ENCODE measurements around the gene ST6GAL1.

Gene ST6GAL1

DNA sequence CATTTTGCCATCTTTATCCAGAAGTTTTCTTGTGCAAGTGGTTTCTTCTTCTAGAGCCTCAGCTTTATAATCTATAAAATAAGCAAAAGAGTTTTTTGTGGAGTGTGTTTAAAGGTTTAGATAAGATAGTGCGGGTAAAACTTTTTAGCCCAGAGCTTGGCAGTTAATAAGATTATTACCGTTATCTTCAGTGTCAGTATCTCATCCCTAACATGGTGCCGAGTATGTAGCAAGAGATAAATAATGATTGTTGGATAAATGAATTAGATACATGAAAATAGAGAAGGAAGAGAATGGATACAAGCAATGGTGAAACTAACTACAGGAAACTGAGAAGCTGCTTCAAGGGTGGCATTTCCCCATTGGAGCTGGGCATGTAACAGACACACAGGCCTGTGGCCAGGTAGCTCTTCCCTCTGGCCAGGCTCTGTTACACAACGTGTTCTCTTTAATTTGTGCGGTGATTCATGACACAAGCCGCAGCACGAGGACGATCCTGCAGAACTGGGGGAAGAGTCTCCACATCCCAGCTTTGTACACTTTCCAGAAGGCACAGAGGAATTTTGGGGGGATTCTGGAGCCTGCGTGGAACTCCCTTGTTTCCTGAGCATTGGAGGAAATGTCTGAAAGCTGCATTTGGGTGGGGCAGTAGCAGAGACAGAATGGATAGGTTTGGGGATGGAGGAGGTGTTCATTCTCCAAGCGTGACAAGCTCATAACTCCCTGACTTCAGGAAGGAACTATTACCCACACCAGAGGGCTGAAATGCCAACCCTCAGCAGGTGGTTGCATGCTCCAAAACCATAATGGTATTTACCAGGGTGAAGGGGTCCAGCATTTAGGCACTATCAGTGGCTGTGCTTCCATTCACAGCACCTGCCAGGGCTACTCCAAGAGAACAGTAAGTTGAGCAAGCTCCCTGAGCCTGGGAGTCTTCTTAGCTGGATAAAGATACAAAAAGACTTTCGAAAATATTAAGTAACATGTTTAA is 14.2 kb upstream of the ST6GAL1 start:
- DNase-seq (ENCODE audit: low read depth in 2 of 2) = no peak

DNA sequence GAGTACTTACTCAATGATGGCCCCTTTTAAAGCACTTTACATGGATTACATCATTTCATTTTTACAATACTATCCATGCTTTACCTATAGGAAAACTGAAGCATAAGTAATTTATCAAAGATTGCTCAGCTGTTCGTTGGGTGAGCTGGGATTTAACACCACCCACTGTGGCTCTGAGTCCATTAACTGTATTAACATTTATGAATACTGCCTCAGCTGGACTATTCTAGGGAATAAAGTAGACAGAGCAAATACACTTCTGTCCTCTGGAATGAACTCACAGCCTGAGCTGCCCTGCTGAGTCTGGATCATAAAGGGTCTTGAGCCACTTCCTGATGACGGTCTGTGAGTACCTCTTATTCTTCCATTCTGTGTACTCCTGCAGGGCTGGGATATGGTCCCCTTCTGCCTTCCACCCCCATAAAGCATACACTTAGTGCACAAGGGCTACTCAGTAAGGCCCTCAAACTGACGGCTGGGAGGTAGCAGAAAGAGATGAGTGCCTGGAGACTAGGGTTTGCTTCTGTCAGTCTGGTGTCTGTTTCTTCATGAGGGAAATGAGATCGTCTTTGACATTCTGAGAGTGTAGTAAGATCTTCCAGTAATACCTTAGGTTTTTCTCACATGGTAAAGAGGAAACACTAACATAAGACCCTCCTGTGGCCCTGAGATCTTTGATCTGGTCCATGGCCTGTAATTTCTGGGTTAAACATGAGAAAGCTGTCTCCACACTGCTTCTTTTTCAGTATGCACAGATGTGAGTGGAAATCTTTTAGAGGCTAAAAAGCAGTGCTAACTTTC is 12.6 kb upstream of the ST6GAL1 start:
- no peak for DNase-seq (ENCODE audit: low read depth in 2 of 2)

DNA sequence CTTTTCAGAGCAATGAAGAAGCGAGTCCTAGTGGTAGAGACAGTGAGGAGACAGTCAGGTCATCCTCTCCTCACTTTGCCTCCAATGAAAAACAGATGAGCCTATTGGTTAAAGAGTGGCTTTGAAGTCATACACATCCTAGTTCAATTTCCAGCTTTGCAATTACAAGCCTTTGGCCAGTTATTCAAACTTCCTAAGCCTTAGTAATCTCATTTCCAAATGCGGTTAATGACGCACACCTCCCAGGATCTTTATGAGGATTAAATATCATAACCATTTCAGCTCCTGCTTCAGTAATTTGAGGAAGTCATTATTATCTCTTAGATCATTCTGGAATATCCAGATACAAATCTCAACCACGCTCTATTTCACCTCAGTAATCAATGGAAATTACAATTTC is 10.0 kb upstream of the ST6GAL1 start:
- DNase-seq (ENCODE audit: low read depth in 2 of 2) = no peak

DNA sequence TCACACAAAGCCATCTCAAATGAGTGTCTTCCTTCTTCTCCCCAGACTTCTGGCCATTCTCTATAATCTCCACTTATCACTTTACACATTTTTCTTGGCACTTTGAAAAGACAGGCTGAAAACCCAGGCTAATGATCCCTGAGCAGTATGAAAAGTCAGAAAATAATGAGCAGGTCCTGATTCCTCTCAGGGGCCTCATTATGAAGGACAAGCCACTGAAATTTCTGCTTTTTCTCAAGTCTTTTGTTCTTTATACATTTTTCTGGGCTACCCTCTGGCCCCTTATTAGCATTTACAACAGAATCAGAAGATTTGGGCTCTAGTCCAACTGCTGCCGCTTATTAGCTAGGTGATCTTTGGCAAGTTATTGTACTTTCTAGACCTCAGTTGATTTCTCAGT is 9.5 kb upstream of the ST6GAL1 start:
- no peak for DNase-seq (ENCODE audit: low read depth in 2 of 2)

DNA sequence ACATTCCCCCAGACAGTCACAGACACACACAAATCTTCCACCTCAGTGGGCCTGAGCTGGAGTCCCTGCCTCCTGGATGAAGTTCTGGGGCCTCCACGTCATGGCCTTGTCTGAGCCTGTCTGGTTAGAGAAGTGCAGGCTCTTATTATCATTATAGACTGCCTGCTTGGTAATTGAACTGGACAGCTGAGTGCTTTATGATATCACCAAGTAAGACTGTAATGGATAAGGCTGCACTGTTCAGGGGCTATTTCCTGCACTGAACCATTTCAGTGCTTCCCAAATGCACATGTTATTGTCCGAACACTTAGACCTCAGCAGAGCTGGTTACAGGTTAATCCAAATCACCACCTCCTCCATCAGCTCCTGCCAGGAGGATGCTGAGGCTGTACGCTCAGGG is 8.7 kb upstream of the ST6GAL1 start:
- no peak for DNase-seq (ENCODE audit: low read depth in 2 of 2)

DNA sequence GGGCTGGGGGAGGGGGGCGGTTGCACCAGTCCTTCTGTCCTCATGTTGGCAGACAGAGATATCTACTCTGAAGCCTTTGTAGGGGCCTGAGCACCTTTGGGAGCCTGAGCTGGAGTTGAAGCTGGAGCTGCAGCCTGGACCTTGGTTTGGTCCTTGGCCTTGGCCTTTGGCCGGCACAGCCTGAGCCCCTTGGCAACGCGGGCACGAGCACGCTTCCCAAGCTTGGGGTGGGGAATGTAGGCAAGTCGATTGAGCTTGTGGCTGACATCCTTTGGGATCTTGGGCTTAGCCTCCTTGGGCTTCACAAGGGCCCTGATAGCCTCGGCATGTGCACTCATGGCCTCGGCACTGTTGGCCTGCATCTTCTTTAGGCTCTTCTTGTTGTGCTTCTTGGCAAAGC is 8.1 kb upstream of the ST6GAL1 start:
- DNase-seq (ENCODE audit: low read depth in 2 of 2) = no peak

DNA sequence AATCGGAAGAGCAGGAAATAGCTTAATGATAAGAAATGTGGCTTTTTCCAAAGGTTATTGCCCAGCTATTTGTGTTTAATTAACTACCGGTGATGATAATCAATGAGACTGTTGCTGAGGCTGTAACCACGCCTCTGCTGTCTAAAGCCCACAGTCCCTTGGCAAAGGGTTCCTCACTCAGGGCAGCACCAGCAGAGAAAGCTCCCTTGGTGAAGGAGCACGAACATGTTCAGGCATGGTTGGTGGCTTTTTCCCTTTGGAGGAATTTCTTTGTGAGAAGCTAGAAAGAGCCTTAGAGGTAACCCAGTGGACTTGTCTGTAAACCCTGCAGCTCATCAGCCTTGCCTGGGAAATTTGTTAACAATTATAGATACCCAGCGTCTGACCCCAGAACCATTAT is 7.5 kb upstream of the ST6GAL1 start:
- no peak for DNase-seq (ENCODE audit: low read depth in 2 of 2)

DNA sequence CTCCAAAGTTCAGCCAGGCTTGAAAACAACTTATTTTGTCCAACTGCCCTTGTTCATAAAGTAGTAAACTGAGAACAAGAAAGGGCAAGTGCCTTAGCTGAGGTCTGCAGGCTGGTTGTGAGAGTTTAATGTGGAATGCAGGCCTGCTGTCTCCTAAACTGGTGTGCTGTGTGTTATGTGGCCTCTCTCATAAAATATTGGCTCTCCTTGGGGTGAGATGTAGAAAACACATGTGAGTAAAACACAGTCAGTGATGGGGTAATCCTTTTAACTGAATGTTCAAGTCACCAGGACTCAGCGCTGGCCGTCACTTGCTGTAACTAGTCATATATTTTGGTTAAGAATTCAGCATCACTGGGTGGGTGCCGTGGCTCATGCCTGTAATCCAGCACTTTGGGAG is 7.1 kb upstream of the ST6GAL1 start:
- no peak for DNase-seq (ENCODE audit: low read depth in 2 of 2)

DNA sequence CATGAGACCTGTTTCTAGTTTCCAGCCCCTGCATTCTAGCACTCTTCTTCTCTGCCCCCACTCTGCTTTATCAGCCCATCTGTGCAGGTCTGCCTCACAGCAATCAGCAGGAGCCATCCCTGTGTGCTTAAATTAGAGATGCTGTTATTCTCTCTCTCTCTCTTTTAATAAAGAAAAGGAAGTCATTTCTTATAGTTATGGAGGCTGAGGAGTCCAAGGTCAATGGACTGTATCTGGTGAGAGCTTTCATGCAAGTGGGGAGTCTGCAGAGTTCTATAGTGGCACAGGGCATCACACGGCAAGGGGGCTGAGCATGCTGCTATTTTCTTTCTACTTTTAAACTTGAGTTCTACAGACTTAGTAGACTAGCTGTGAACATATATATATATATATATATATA is 4.5 kb upstream of the ST6GAL1 start:
- no peak for DNase-seq (ENCODE audit: low read depth in 2 of 2)

DNA sequence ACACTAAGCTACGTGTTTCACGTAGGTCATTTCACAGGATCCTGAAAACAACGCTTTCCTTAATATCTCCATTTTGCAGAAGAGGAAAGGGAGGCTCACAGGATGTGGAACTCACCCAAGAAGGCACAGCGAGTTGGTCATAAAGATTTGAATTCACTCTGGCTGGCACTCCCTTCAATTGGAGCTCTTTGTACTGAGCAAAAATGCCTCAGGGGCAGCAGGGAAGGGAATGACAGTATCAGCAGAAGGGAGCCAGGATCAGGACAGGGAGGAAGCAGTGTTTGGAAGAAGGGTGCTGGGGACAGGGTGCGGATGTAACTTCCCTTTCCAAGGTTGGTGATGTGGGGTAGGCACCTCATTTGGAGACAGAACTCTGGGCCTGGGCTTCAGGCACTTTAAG is 1.1 kb upstream of the ST6GAL1 start:
- no peak for DNase-seq (ENCODE audit: low read depth in 2 of 2)

DNA sequence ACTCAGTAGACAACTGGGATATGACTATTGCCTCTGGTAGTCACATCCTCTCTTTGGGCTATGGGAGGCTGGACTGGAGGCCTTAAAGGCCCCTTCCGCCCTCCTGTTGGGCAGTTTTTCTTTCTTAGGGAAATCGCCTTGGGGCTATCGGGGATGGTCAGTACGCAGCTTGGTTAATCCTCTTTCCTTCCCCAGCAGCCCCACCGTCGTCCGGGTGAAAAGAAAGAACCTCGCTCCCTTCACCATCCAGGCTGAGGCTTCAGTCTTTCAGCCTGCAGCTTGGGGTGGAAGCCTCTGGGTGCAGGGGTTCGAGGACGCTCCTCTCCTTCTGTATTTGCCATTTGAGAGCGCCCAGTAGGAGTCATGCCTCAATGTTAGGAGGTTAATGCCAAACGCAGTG is 641 bp upstream of the ST6GAL1 start:
- DNase-seq (ENCODE audit: low read depth in 2 of 2) = no peak

DNA sequence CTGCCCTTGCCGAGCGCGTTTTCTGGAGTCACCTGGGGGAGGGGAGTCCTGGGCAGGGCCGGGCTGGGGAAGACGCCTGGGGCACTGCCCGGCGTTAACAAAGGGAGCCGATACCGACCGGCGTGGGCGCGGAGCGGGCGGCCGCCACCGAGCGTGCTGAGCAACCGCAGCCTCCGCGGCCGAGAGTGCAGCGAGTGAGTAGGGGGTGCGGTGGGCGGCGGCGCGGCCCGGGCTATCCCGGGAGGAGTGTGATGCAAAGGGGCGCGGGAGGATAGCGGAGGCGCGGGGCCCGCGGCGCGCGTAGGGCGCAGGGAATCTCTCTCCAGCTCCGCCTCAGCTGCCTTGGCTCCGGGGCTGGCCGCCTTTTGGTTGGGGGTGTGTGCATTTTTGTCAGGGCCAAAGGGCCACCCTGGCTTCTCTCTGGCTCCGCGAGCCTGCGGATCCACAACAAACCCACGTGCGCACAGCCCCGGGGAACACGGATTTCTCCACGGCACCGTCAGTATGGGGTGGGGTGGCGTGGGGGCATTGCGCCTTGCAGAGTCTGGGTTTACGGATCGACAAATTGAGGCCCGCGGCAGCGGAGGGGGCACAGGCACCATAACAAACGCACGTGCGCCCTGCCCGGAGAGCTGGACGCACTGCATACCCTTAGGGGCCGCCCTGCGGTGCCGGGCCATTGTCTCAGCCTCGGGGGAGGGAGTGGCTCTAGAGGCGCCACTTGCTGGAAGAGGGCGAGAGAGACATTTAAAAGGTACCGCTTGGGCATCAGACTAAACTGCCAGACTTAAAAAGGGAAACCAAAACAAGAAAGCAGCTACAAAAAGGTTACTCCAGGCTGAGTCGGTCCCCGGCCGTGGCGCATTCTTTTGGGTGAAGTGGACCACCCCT is 560 bp downstream of the ST6GAL1 start:
- DNase-seq (ENCODE audit: low read depth in 2 of 2) = peak in 1 of 2 donors; percentile 27

DNA sequence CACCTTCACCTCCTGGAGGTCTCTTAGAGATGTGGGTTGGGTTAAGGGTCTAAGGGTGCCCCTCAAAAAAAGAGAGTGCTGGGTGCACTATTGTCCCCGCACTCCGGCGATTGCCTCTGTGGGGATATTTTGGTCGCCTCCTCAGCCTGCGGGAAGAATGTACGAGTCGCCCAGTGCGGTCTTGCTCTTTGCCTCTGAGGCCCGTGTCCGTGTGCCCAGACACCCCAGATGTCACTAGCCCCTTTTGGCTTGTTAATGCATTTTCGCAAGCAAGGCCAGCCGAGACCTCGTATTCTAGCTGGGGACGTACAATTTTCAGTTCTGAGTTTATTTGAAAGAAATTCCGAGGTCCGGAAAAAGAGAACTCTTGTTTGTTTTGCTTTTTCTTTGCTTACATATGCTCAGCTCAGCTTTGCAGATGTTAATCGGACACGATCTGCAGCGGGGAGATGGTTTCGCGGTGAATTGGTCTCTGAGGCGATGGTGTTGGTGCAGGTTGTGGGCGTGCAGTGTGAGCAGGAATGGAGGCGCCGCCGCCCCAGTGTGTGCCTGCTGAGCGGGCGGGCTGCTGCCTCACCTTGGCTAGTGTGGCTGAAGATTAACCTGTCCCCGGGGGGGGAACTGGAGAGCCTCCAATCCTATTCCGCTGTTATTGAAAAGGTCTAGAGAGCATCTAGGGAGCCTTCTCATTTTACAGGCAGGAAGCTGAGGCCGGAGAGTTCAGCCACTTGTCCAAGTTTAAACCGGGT is 1.4 kb downstream of the ST6GAL1 start:
- peak; percentile 48 to 65 for DNase-seq (ENCODE audit: low read depth in 2 of 2)

DNA sequence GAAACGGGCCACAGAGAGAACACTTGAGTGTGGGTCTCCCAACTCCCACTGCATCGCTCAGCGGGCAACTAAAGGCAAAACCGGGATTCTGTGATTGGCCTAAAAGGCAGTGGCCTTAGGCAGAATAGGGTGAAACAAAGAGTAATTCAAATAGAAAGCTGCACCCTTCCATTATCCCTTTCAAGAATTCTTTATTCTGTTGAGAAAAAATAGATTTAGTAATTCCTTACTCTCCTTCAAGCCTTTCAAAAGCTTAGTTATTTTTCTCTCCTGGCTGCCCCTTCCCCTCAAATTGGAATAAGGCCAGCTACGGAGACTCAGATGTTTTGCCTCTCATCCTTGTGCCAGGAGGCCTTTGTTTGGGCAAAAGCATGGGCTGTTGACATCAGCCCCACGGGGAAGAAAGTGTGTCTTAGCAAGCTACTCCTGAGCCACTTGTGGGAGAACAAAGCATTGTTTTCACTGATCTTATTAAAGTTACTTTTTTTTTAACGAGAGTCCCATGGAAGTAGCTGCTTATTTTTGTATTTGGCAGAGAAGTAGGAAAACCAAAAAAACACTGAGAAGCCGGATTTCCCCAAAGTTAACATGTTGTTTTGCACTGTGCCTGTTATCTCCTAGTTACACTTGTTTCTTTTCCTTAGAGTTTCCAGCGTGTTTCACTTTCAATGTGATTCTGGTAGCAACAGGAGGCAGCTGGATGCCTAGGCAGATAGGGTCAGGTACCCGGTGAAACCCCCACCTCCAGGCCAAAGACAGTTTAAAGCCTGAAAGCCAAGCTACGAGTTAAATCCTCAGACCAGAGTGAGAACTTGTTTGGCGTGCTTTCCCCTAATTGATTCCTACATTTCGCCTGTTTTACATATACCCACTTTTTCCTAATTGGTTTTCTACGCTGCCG is 2.2 kb downstream of the ST6GAL1 start:
- no peak for DNase-seq (ENCODE audit: low read depth in 2 of 2)

DNA sequence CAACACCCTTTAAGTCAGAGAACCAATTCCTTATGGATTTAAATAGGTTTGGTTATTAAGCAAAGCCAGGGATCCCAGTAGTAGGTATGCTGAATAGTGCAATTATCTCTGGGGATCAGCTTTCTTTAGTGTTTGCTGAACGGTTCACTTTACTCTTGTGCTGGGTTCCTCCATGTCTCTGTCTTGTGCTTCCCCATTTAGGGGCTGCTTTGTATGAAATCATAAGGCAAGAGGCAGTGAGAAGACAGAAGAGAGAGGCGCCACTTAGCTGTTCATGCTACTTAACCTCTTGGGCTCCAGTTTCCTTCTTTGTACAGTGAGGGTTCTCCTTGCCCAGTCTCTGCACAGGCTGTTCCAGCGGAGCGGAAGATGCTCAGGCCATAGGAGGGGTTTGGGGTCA is 3.5 kb downstream of the ST6GAL1 start:
- no peak for DNase-seq (ENCODE audit: low read depth in 2 of 2)

DNA sequence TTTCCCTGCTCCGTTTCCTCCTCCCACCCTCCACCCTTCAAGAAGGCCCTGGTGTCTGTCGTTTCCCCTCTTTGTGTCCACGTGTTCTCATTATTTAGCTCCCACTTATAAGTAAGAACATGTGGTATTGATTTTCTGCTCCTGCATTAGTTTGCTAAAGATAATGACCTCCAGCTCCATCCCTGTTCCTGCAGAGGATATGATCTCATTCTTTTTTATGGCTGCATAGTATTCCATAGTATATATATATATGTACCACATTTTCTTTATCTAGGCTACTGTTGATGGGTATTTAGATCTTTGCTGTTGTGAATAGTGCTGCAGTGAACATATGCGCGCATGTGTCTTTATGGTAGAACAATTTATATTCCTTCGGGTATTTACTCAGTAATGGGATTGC is 4.8 kb downstream of the ST6GAL1 start:
- DNase-seq (ENCODE audit: low read depth in 2 of 2) = no peak

DNA sequence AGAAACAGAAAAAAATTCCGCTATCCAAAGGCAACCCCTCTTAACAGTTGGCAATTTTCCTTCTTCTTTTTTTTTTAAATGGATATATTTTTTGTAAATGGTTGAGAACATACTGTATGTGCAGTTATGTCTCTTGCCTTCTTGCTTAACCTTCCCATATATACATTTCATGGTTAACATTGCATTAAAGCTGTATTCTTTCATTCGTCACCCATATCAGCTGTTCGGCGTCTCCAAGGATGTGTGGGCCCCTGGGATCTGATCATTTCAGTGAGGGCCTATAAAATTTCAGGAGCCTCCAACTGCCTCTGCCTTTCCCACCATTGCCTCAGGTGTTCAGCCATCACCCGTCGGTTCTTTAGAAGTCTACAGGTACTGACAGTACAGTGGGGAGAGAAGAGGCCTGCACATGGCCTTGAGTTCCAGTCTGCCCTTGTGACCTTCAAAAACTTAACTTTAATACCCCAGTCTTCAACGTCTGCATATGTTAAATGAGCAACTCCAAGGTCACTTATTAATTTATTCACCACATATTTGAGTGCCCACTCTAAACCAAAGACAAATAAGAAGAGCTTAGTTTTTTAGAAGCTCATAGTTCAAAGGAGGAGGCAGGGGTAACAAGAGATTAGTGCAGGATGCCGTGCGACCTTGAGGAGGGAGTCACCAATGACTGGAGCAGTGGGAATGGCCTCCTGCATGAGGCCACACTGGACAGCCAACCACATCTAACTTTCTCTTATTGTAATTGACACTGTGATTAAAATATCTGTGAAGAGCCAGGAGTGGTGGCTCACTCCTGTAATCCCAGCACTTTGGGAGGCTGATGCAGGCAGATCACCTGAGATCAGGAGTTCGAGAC is 6.9 kb downstream of the ST6GAL1 start:
- no peak for DNase-seq (ENCODE audit: low read depth in 2 of 2)

DNA sequence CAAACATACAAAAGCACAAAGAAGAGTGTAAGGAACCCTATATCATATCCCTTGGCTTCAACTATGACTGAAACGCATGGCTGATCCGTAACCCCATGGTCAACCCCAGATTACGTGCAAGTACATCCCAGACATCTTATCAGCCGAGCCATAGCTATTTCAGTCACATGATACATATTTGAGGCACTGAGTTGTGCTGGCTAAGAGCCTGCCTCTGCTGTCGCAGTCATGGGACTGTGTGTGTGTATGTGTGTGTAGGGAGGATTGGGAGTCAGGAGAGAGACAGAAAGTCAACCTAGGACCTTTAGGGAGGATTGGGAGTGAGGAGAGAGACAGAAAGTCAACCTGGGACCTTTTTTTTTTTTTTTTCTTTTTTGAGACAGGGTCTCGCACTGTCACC is 8.4 kb downstream of the ST6GAL1 start:
- DNase-seq (ENCODE audit: low read depth in 2 of 2) = no peak

DNA sequence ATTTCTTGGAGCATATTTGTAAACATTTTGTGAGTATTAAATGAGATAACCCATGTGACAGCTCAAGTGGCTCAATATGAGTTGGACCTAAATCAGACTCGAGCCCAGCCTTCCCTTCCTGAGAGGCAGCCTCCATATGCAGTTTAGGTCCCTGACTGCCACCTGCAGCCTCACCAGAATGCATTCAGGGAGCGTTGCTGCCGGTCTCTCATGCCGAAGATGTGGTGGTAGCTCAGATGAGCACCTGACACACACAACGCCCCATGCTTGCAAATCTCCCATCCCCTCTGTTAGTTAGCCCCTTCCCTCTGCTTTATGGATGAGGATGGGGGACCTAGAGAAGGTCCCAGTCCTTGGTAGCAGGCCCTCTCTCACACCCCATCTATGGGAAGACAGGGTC is 9.2 kb downstream of the ST6GAL1 start:
- DNase-seq (ENCODE audit: low read depth in 2 of 2) = no peak

All from activated CD4-positive, alpha-beta T cell treated with anti-CD3 and anti-CD28 coated beads for 24 hours (primary cell).